HUES48 (cell line): ENCODE data around the gene PROSER2.
A peak's percentile ranks its signal among the peaks of the same experiment; 100 is the strongest.

ENCODE experiments used
- H3K27ac ChIP-seq: one replicate; pipeline ENCODE4 v1.7.0; 2013; ENCODE audit warnings: low read depth, low read length, inconsistent platforms
- H3K27me3 ChIP-seq: 2 replicates; pipeline ENCODE4 v1.6.1; 2013; ENCODE audit warnings: mild to moderate bottlenecking, low read length; ENCODE audit not compliant: control insufficient read depth, insufficient read depth
- H3K36me3 ChIP-seq: 2 replicates; pipeline ENCODE4 v1.6.1; 2013; ENCODE audit warnings: low read length; ENCODE audit not compliant: control insufficient read depth, insufficient read depth
- H3K4me1 ChIP-seq: 2 replicates; pipeline ENCODE4 v1.6.1; 2013; ENCODE audit warnings: mild to moderate bottlenecking, low read length; ENCODE audit not compliant: control insufficient read depth, insufficient read depth
- H3K4me3 ChIP-seq: 2 replicates; pipeline ENCODE4 v1.5.1; 2013; ENCODE audit warnings: mild to moderate bottlenecking, low read depth, low read length
- H3K9ac ChIP-seq: 2 replicates; pipeline ENCODE4 v1.6.1; 2013; ENCODE audit warnings: mild to moderate bottlenecking, low read depth, low read length, moderate library complexity
- H3K9me3 ChIP-seq: 2 replicates; pipeline ENCODE4 v1.6.1; 2013; ENCODE audit warnings: low read length; ENCODE audit not compliant: control insufficient read depth, insufficient read depth

Gene PROSER2

GRCh38 chr10:11879387-11880094 lies 56.4 kb downstream of the PROSER2 start:
- Histone ChIP-seq H3K9me3 (no peaks in the 10 kb centered on the region), H3K27me3 (no peaks in the 10 kb centered on the region), H3K27ac (no peak overlapping the region), H3K4me3 (no peak overlapping the region), H3K36me3 (no peaks in the 10 kb centered on the region), H3K9ac (no peak overlapping the region), H3K4me1 (peaks cover 18% of the 10 kb centered on the region)

DNA sequence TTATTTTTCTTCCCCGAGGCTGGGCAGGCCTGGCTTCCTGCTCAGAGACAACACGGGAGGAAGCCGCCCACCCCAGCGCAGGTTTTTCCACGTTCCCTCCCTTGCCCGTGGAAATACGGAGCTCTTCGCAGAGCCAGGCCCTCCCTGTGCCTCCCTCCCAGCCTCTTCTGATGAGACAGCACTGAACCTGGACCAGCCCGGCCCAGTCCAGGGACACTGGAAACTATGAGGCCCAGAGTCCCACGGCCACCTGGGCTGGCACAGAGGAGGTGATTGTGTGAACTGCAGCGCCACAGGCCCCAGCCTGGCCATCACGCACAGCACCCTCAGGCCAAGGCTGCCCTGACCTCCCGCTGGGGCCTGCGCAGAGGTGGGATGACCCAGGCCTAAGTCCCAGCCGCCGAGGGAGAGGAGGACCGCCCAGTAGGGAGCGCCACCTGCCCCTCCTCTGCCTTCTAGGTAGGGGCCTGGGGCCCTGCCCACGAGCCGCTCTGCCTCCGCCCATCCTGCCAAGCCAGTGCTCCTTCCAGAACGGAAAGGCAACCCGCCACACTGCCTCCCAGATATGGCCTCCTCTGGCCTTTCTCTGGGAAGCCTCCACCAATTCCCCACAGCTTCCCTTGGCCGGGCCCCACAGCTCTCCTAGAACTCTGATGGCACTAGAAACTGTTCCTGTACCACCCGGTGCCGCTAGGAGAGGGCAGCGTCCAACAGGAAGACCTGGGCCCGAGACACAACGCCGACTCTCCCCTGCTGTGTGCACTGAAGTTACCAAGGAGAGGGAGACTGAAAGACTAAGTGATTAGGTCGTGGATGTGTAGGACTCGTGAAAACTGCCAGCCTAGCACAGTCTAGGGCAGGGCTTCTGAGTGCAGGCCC lies 57.2 kb downstream of the PROSER2 start:
- Histone ChIP-seq H3K4me3 (no peak overlapping the region), H3K36me3 (no peaks in the 10 kb centered on the region), H3K27ac (no peak overlapping the region), H3K4me1 (peaks cover 10% of the 10 kb centered on the region; the same call in 1 of the 2 replicates), H3K9me3 (no peaks in the 10 kb centered on the region), H3K9ac (no peak overlapping the region), H3K27me3 (no peaks in the 10 kb centered on the region)

- Histone ChIP-seq H3K4me1 (peaks cover 3% of the 10 kb centered on the region; the same call in 1 of the 2 replicates), H3K9me3 (no peaks in the 10 kb centered on the region), H3K36me3 (no peaks in the 10 kb centered on the region), H3K9ac (no peak overlapping the region), H3K4me3 (no peak overlapping the region), H3K27ac (no peak overlapping the region), H3K27me3 (no peaks in the 10 kb centered on the region)
These were observed 57.9 kb downstream of the PROSER2 start for GRCh38 chr10:11881030-11881476.

DNA sequence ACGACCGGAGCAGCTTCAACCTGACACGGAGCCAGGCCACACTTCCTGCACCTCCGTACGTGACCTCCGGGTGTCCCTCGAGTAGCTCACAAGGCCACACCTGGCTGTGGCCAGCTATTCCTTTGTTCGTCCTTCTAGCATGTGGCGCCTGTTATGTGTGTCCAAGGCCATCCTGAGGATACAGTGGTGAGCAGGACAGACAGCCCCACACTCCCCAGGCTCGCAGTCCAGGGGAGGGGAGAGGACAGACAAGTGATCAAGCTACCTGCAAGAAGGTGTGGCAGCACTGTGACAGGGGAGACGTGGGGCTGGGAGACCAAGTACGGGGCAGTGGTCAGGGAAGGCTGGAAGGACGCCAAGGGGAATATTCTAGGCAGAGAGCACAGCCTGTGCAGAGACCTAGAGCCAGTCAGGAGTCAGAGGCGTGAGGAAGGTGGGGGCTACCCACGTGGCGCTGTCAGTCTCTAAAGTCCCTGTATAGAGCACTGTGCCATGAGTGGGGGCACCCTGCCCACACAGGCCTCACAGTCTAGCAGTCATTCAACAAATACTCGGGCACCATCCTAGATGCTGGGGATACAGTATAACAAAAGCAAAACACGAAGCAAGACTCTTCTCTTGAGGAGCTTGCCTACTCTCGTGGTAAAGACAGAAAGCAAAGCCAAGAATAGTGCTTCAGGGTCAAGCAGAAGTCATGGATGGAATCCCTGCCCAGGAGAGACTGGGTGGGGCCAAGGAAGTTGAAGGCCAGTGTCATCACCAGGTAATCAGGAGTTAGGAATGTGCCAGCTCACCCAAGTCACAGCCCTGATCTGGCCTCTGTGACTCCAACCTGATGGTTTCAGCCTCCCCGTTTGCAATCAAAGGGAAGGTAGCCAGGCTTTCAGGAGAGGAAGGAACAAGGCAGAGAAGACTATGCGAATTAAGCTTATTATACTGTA lies 58.6 kb downstream of the PROSER2 start:
- no peaks in the 10 kb centered on the region for H3K4me1 ChIP-seq
- no peak overlapping the region for H3K27ac ChIP-seq

GRCh38 chr10:11882646-11883375 lies 59.7 kb downstream of the PROSER2 start:
- Histone ChIP-seq H3K9me3 (no peaks in the 10 kb centered on the region), H3K27me3 (no peaks in the 10 kb centered on the region), H3K9ac (no peak overlapping the region), H3K4me1 (no peaks in the 10 kb centered on the region), H3K4me3 (no peak overlapping the region), H3K27ac (no peak overlapping the region), H3K36me3 (no peaks in the 10 kb centered on the region)

More for the DNA sequence above, 58.6 kb downstream of the PROSER2 start:
- Histone ChIP-seq H3K9me3 (no peaks in the 10 kb centered on the region), H3K9ac (peak overlapping the region; percentile 21; the same call in 1 of the 2 replicates), H3K36me3 (no peaks in the 10 kb centered on the region), H3K27me3 (no peaks in the 10 kb centered on the region), H3K4me3 (no peak overlapping the region)

DNA sequence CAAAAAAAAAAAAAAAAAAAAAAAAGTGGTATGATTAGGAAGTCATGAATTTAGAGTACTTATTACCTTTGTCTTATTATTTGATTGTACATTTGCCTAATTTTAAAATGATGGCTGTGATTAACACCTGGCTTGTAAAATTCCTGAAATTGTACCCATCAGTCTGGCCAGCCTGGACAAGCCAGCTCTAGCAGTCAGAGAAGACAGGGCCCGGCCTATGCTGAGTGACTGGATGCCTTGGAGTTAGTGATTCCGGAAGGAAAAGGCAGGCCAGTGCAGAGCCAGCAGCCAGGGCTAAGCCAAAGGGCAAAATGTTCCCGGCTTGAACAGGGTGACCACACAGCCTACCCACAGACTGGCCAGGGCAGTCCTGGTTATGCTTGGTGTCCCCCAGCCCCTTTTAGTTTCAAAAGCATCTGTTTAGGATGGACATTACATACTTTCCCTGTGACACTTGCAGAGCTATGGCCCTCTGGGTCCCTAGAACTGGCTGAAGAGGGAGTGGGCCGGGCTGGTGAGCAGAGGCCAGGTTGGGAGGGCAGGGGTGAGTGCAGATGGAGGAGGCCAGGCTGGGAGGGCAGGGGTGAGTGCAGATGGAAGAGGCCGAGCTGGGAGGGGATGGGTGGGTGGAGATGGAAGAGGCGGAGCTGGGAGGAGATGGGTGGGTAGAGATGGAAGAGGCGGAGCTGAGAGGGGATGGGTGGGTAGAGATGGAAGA lies 61.7 kb downstream of the PROSER2 start:
- Histone ChIP-seq H3K9me3 (no peaks in the 10 kb centered on the region), H3K27ac (no peak overlapping the region), H3K4me1 (no peaks in the 10 kb centered on the region)

DNA sequence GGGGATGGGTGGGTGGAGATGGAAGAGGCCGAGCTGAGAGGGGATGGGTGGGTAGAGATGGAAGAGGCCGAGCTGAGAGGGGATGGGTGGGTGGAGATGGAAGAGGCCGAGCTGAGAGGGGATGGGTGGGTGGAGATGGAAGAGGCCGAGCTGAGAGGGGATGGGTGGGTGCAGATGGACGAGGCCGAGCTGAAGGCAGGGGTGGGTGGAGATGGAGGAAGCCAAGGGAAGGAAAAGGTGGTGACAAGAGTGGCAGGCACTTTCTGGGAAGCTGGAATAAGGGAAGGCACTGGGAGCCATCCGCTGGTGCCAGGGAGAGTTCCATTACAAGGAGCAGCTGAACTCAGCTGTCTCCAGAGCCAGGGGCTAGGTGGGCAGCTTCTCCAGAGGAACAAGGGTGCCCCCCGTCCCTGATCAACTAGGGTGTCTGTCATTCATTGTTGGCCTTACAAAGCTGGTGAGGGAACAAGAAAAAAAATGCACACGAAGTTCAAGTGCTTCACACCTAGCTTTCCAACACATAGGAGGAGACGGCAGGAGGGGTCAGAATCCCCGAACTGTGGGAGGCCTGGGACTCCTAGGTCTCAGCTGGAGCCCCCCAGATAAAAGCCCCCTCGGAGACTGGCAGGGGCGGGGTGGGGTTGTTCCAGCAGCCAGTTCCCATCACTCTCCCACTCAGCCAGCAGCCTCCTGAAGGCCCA lies 62.4 kb downstream of the PROSER2 start:
- no peaks in the 10 kb centered on the region for H3K27me3 ChIP-seq
- H3K27ac ChIP-seq: no peak overlapping the region
- no peaks in the 10 kb centered on the region for H3K9me3 ChIP-seq
- H3K4me3 ChIP-seq: no peak overlapping the region
- H3K9ac ChIP-seq: no peak overlapping the region
- H3K4me1 ChIP-seq: no peaks in the 10 kb centered on the region
- no peaks in the 10 kb centered on the region for H3K36me3 ChIP-seq

More for the DNA sequence above, 61.7 kb downstream of the PROSER2 start:
- Histone ChIP-seq H3K27me3 (no peaks in the 10 kb centered on the region), H3K36me3 (no peaks in the 10 kb centered on the region), H3K4me3 (no peak overlapping the region), H3K9ac (no peak overlapping the region)

DNA sequence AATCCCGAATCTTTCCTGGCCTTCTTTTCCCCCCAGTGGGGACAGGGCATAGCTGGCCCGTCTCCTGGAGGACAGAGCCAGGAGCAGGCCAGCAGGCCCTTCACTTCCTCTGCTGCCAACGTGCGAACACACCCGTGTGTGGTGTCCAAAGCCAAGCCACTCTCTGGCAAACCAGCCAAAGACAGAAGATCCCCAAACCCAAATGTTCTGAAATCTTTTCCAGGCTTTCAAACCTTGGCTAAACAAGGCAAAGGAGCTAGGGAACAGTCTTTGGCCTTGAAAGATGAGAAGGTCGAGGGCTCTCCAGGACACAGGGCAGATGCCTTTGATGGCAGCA lies 63.0 kb downstream of the PROSER2 start:
- Histone ChIP-seq H3K4me3 (no peak overlapping the region), H3K9me3 (no peaks in the 10 kb centered on the region), H3K27ac (no peak overlapping the region), H3K27me3 (no peaks in the 10 kb centered on the region), H3K4me1 (no peaks in the 10 kb centered on the region), H3K9ac (no peak overlapping the region), H3K36me3 (no peaks in the 10 kb centered on the region)

- Histone ChIP-seq H3K36me3 (no peaks in the 10 kb centered on the region), H3K4me3 (no peak overlapping the region), H3K9me3 (no peaks in the 10 kb centered on the region), H3K9ac (no peak overlapping the region), H3K27ac (no peak overlapping the region), H3K27me3 (no peaks in the 10 kb centered on the region), H3K4me1 (no peaks in the 10 kb centered on the region)
These were observed 63.7 kb downstream of the PROSER2 start for GRCh38 chr10:11886851-11887250.
